Measurements from ENCODE around the gene MAGI2. TPM values are rescaled to one million over a fixed set of nuclear protein-coding genes. Genes with fewer than 3 reads are reported as not detected.

The MAGI2 gene
- polyA plus RNA-seq, 3 donors = 0.03 to 0.11 TPM; not detected in 1

GRCh38 chr7:79425665-79426064 is 27.8 kb downstream of the MAGI2 start:
- 100% methylated on average over 2 of the region's 7 CpGs for WGBS (ENCODE audit: insufficient coverage)
- H3K27ac Mint-ChIP-seq = no peak overlapping the region
- H3K27ac ChIP-seq (ENCODE audit: low read depth in 1 of 2, low read length in 2 of 2) = no peak overlapping the region
- no peaks in the 10 kb centered on the region for H4K20me1 ChIP-seq (ENCODE audit: insufficient read depth, low read length)
- no peaks in the 10 kb centered on the region for H3K9me3 Mint-ChIP-seq
- intact Hi-C loops (cut with micrococcal nuclease) = no loop called here
- TF ChIP-seq CTCF (IDR thresholded peaks at IDR 0.05) = no peak
- H3K4me2 ChIP-seq (replicated peaks; ENCODE audit: extremely low read depth, low read length, poor library complexity, severe bottlenecking) = no peak overlapping the region
- no peak overlapping the region for H3K9ac ChIP-seq (ENCODE audit: insufficient read depth, low read length, poor library complexity, severe bottlenecking)
- no peaks in the 10 kb centered on the region for H3K9me3 ChIP-seq (replicated peaks in 1 of 2; ENCODE audit: control insufficient read depth in 1 of 2, insufficient read depth in 1 of 2, low read length in 2 of 2)
- no peak overlapping the region for H3K4me3 ChIP-seq (replicated peaks in 1 of 3; ENCODE audit: low read depth in 2 of 3, low read length in 3 of 3)
- H3K79me2 ChIP-seq (ENCODE audit: insufficient read depth, low read length) = no peaks in the 10 kb centered on the region
- no peak overlapping the region for H2AFZ ChIP-seq (ENCODE audit: insufficient read depth, low read depth, low read length, poor library complexity, severe bottlenecking)
- no peaks in the 10 kb centered on the region for H3K4me1 Mint-ChIP-seq
- no peaks in the 10 kb centered on the region for H3K27me3 Mint-ChIP-seq (ENCODE audit: low read depth in 3 of 3)
- no peaks in the 10 kb centered on the region for H3K36me3 ChIP-seq (replicated peaks in 1 of 2; ENCODE audit: control insufficient read depth in 1 of 2, insufficient read depth in 2 of 2, low read length in 2 of 2)
- H3K4me1 ChIP-seq (ENCODE audit: control insufficient read depth in 1 of 2, insufficient read depth in 2 of 2, low read length in 2 of 2) = no peaks in the 10 kb centered on the region
- DNase-seq = no peak
- no peak overlapping the region for H3K4me3 Mint-ChIP-seq
- no peaks in the 10 kb centered on the region for H3K27me3 ChIP-seq (ENCODE audit: control insufficient read depth in 2 of 2, insufficient read depth in 2 of 2, low read length in 2 of 2)
- H3K36me3 Mint-ChIP-seq = no peaks in the 10 kb centered on the region

DNA sequence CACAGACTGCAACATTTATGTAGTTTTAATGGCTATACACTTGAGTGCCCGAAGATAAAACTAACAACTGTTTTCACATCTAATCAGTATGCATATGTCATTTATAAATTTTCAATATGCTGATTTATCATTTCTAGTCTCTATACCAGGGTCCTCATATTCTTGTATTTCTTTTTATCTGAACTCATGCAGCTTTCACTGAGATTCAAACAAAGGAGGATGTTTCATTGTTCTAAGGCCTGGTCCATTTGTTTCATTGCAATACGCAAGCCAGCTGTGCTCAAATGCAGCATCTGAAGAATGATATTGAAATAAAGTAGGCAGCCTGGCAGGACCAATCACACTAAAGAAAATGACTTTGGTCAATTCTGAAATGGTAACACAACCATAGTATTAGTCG is 31.7 kb downstream of the MAGI2 start:
- Histone ChIP-seq H3K9ac (ENCODE audit: insufficient read depth, low read length, poor library complexity, severe bottlenecking) (no peak overlapping the region), H2AFZ (ENCODE audit: insufficient read depth, low read depth, low read length, poor library complexity, severe bottlenecking) (no peak overlapping the region), H3K27me3 (ENCODE audit: control insufficient read depth in 2 of 2, insufficient read depth in 2 of 2, low read length in 2 of 2) (no peaks in the 10 kb centered on the region), H3K4me2 (replicated peaks; ENCODE audit: extremely low read depth, low read length, poor library complexity, severe bottlenecking) (no peak overlapping the region), H3K4me1 (ENCODE audit: control insufficient read depth in 1 of 2, insufficient read depth in 2 of 2, low read length in 2 of 2) (no peaks in the 10 kb centered on the region), H3K4me3 (replicated peaks in 1 of 3; ENCODE audit: low read depth in 2 of 3, low read length in 3 of 3) (no peak overlapping the region), H3K36me3 (replicated peaks in 1 of 2; ENCODE audit: control insufficient read depth in 1 of 2, insufficient read depth in 2 of 2, low read length in 2 of 2) (no peaks in the 10 kb centered on the region), H3K79me2 (ENCODE audit: insufficient read depth, low read length) (no peaks in the 10 kb centered on the region), H3K27ac (ENCODE audit: low read depth in 1 of 2, low read length in 2 of 2) (no peak overlapping the region), H4K20me1 (ENCODE audit: insufficient read depth, low read length) (no peaks in the 10 kb centered on the region), H3K9me3 (replicated peaks in 1 of 2; ENCODE audit: control insufficient read depth in 1 of 2, insufficient read depth in 1 of 2, low read length in 2 of 2) (no peaks in the 10 kb centered on the region)
- H3K27ac Mint-ChIP-seq = no peak overlapping the region
- H3K9me3 Mint-ChIP-seq = no peaks in the 10 kb centered on the region
- H3K4me1 Mint-ChIP-seq = no peaks in the 10 kb centered on the region
- 100% methylated on average over 1 of the region's 3 CpGs for WGBS (ENCODE audit: insufficient coverage)
- H3K27me3 Mint-ChIP-seq (ENCODE audit: low read depth in 3 of 3) = no peaks in the 10 kb centered on the region
- no peaks in the 10 kb centered on the region for H3K36me3 Mint-ChIP-seq
- intact Hi-C loops (cut with micrococcal nuclease) = no loop called here
- no peak for DNase-seq
- no peak for TF ChIP-seq CTCF (IDR thresholded peaks at IDR 0.05)
- no peak overlapping the region for H3K4me3 Mint-ChIP-seq

Measured in CD14-positive monocyte (primary cell).